Measurements from ENCODE around the gene NES. TPM values are rescaled to one million over a fixed set of nuclear protein-coding genes. Genes with fewer than 3 reads are reported as not detected.
A peak's percentile ranks its signal among the peaks of the same experiment; 100 is the strongest.

The NES gene
- total and polyA plus RNA-seq, 2 experiments from 2014 or later, result 2.2 to 15.0 TPM

GRCh38 chr1:156711011-156711817, 34.0 kb upstream of the NES start:
- no peaks in the 10 kb centered on the region for H4K20me1 ChIP-seq (ENCODE audit: insufficient read depth)
- peaks cover 77% of the 10 kb centered on the region for H3K4me1 ChIP-seq (ENCODE audit: insufficient read depth)
- no peak overlapping the region for H3K9ac ChIP-seq
- H3F3A ChIP-seq (ENCODE audit: insufficient read depth), result peaks cover 41% of the 10 kb centered on the region
- no peak overlapping the region for H3K4me3 ChIP-seq
- 35 to 57% methylated on average over 6 to 9 of the region's 9 CpGs for WGBS, 2 experiments (ENCODE audit: low coverage in 1 of 2, low lambda C conversion rate in 2 of 2, missing lambda C conversion rate in 2 of 2)
- H3K9me3 ChIP-seq (ENCODE audit: low read depth), result no peaks in the 10 kb centered on the region
- in situ Hi-C loops (cut with MboI), result no loop called here
- H3K27me3 ChIP-seq (replicated peaks; ENCODE audit: insufficient read depth), result no peaks in the 10 kb centered on the region
- H3K36me3 ChIP-seq (ENCODE audit: low read depth), result no peaks in the 10 kb centered on the region
- TF ChIP-seq EZH2phosphoT487 (IDR thresholded peaks at IDR 0.05; ENCODE audit: insufficient read depth, low read depth) (no peak), EZH2 (IDR thresholded peaks at IDR 0.05; ENCODE audit: insufficient read depth, poor library complexity, severe bottlenecking) (no peak)
- DNase-seq, result peak; percentile 51
- no peak overlapping the region for H3K4me2 ChIP-seq (ENCODE audit: unreplicated experiment)
- H3K79me2 ChIP-seq (ENCODE audit: insufficient read depth), result no peaks in the 10 kb centered on the region
- H3K9me2 ChIP-seq (ENCODE audit: insufficient read depth), result no peaks in the 10 kb centered on the region
- no peak overlapping the region for H3K27ac ChIP-seq
- no peak overlapping the region for H2AFZ ChIP-seq

GRCh38 chr1:156709757-156710489, 32.7 kb upstream of the NES start:
- Histone ChIP-seq H3K4me1 (ENCODE audit: insufficient read depth) (peaks cover 84% of the 10 kb centered on the region), H3K9ac (peak overlapping the region; percentile 30; the same call in 1 of the 2 replicates), H3K4me2 (ENCODE audit: unreplicated experiment) (peak overlapping the region; percentile 62)

DNA sequence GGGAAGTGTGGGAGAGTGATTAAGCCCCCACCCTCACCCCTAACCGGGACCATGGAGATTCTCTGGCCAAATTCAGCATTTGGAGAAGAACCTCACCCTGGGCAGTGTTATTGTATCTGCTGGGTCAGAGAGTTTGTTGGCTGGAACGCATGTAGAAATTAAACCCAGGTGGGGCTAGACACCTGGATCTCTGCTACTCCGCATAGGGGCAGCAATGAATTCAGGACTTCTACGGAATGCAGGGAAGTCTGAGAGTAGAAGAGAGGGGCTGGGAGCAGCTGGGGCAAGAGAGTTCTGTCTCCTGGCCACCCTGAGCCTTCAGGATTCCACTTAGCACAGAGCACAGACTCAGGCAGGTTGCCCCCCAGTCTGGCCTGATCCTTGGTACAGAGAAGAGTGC, 31.8 kb upstream of the NES start:
- Histone ChIP-seq H3K9me2 (ENCODE audit: insufficient read depth) (no peaks in the 10 kb centered on the region), H3K9me3 (ENCODE audit: low read depth) (no peaks in the 10 kb centered on the region), H3K4me2 (ENCODE audit: unreplicated experiment) (no peak overlapping the region), H3K27me3 (replicated peaks; ENCODE audit: insufficient read depth) (no peaks in the 10 kb centered on the region), H4K20me1 (ENCODE audit: insufficient read depth) (no peaks in the 10 kb centered on the region), H3K4me1 (ENCODE audit: insufficient read depth) (peaks cover 92% of the 10 kb centered on the region), H2AFZ (no peak overlapping the region), H3F3A (ENCODE audit: insufficient read depth) (peaks cover 43% of the 10 kb centered on the region), H3K4me3 (no peak overlapping the region), H3K36me3 (ENCODE audit: low read depth) (no peaks in the 10 kb centered on the region), H3K27ac (peak overlapping the region; percentile 55; the same call in 1 of the 2 replicates), H3K79me2 (ENCODE audit: insufficient read depth) (no peaks in the 10 kb centered on the region), H3K9ac (peak overlapping the region; percentile 30; the same call in 1 of the 2 replicates)
- peak; percentile 35 for DNase-seq
- in situ Hi-C loops (cut with MboI), result no loop called here
- TF ChIP-seq EZH2 (IDR thresholded peaks at IDR 0.05; ENCODE audit: insufficient read depth, poor library complexity, severe bottlenecking) (no peak), EZH2phosphoT487 (IDR thresholded peaks at IDR 0.05; ENCODE audit: insufficient read depth, low read depth) (no peak)
- WGBS, 2 experiments (ENCODE audit: low coverage in 1 of 2, low lambda C conversion rate in 2 of 2, missing lambda C conversion rate in 2 of 2), result 44 to 53% methylated on average over 4 of the region's 4 CpGs

More at GRCh38 chr1:156709757-156710489, 32.7 kb upstream of the NES start:
- Histone ChIP-seq H3K4me3 (no peak overlapping the region), H3K27me3 (replicated peaks; ENCODE audit: insufficient read depth) (no peaks in the 10 kb centered on the region), H3F3A (ENCODE audit: insufficient read depth) (peaks cover 43% of the 10 kb centered on the region), H3K36me3 (ENCODE audit: low read depth) (no peaks in the 10 kb centered on the region), H2AFZ (no peak overlapping the region), H3K9me2 (ENCODE audit: insufficient read depth) (no peaks in the 10 kb centered on the region), H3K27ac (peak overlapping the region; percentile 55), H3K9me3 (ENCODE audit: low read depth) (no peaks in the 10 kb centered on the region), H4K20me1 (ENCODE audit: insufficient read depth) (no peaks in the 10 kb centered on the region), H3K79me2 (ENCODE audit: insufficient read depth) (no peaks in the 10 kb centered on the region)
- WGBS, 2 experiments (ENCODE audit: low coverage in 1 of 2, low lambda C conversion rate in 2 of 2, missing lambda C conversion rate in 2 of 2), result 14 to 17% methylated on average over 9 to 11 of the region's 11 CpGs
- DNase-seq, result peak; percentile 96
- in situ Hi-C loops (cut with MboI), result no loop called here
- no peak for TF ChIP-seq EZH2 (IDR thresholded peaks at IDR 0.05; ENCODE audit: insufficient read depth, poor library complexity, severe bottlenecking)
- TF ChIP-seq EZH2phosphoT487 (IDR thresholded peaks at IDR 0.05; ENCODE audit: insufficient read depth, low read depth), result no peak

- in situ Hi-C loops (cut with MboI), result no loop called here
- H3K4me2 ChIP-seq (ENCODE audit: unreplicated experiment), result peak overlapping the region; percentile 87
- H3K27ac ChIP-seq, result peak overlapping the region; percentile 73
- H3K9me2 ChIP-seq (ENCODE audit: insufficient read depth), result no peaks in the 10 kb centered on the region
- no peak for TF ChIP-seq EZH2phosphoT487 (IDR thresholded peaks at IDR 0.05; ENCODE audit: insufficient read depth, low read depth)
- TF ChIP-seq EZH2 (IDR thresholded peaks at IDR 0.05; ENCODE audit: insufficient read depth, poor library complexity, severe bottlenecking), result no peak
- no peaks in the 10 kb centered on the region for H3K36me3 ChIP-seq (ENCODE audit: low read depth)
- no peaks in the 10 kb centered on the region for H4K20me1 ChIP-seq (ENCODE audit: insufficient read depth)
- H3K27me3 ChIP-seq (replicated peaks; ENCODE audit: insufficient read depth), result no peaks in the 10 kb centered on the region
- no peaks in the 10 kb centered on the region for H3K9me3 ChIP-seq (ENCODE audit: low read depth)
- peaks cover 43% of the 10 kb centered on the region for H3F3A ChIP-seq (ENCODE audit: insufficient read depth)
- DNase-seq, result peak; percentile 53
- H3K9ac ChIP-seq, result peak overlapping the region; percentile 78; the same call in 1 of the 2 replicates
- WGBS, 2 experiments (ENCODE audit: low coverage in 1 of 2, low lambda C conversion rate in 2 of 2, missing lambda C conversion rate in 2 of 2), result 4 to 13% methylated on average over 3 to 4 of the region's 4 CpGs
- H3K79me2 ChIP-seq (ENCODE audit: insufficient read depth), result no peaks in the 10 kb centered on the region
- no peak overlapping the region for H2AFZ ChIP-seq
- H3K4me1 ChIP-seq (ENCODE audit: insufficient read depth), result peaks cover 91% of the 10 kb centered on the region
- peak overlapping the region; percentile 4; the same call in 1 of the 2 replicates for H3K4me3 ChIP-seq
Observed at GRCh38 chr1:156708218-156708661, 31.0 kb upstream of the NES start.
